ENCODE measurements around the gene C2orf68.
"Not testable (repeated sequence)": the region's sequence is repeated elsewhere in the genome, so short reads cannot be mapped to it uniquely, and the experiment has no call there.

The C2orf68 gene, protein sequence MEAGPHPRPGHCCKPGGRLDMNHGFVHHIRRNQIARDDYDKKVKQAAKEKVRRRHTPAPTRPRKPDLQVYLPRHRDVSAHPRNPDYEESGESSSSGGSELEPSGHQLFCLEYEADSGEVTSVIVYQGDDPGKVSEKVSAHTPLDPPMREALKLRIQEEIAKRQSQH

GRCh38 chr2:85611705-85612587 is at the start of gene C2orf68:
TSS of gene C2orf68 (minus strand) at chr2:85612066. CDS start at chr2:85611984, 82 bp downstream.
- peak; percentile 95 for DNase-seq

DNA sequence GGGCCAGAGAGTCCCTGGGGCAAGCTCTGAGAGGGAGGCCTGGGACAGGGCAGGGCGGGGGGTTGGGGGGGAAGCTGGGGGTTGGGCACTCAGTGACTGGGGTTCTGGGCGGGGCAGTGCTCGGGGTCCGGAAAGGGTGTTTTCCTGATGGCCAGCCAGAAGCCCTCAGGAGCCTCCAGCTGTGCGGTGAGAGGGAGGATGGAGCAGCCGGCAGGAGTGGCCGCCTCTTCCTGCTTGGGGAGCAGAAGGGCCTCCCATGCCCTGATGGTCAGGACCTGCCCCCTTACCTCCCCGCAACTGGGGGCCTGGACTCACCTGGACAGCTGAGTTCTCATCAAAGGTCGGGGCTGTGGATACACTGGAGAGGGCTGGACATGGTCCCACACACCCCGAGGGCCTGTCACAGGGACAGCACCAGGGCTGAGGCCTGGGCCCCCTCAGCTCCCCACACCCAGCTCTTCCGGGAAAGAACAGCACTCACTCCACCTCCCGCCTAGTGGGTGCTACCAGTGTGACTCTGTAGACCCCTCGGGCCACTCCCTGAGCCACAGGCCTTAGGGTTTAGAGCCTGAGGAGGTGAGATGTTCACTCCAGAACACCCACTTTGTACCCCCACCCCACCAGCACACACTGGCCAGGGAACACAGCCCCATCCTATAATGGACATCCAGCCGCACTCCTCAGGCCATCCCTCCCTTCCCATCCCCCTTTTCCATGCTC is 49.4 kb upstream of the C2orf68 start:
- DNase-seq: no peak

- DNase-seq: no peak
Measured at GRCh38 chr2:85660725-85661124, 48.9 kb upstream of the C2orf68 start.

DNA sequence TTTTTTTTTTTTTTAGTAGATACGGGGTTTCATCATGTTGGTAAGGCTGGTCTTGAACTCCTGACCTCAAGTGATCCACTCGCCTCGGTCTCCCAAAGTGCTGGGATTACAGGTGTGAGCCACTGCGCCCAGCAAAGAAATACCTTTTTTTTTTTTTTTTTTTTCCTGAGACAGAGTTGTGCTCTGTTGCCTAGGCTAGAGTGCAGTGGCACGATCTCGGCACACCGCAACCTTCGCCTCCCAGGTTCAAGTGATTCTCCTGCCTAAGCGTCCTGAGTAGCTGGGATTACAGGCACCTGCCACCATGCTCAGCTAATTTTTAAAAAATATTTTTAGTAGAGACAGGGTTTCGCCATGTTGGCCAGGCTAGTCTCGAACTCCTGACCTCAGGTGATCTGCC is 48.4 kb upstream of the C2orf68 start:
- not testable (repeated sequence) for DNase-seq

- DNase-seq: no peak
Measured at GRCh38 chr2:85659324-85659981, 47.6 kb upstream of the C2orf68 start.

- DNase-seq: not testable (repeated sequence)
Measured at GRCh38 chr2:85657399-85657798, 45.5 kb upstream of the C2orf68 start.

GRCh38 chr2:85656468-85656867 is 44.6 kb upstream of the C2orf68 start:
- no peak for DNase-seq

DNA sequence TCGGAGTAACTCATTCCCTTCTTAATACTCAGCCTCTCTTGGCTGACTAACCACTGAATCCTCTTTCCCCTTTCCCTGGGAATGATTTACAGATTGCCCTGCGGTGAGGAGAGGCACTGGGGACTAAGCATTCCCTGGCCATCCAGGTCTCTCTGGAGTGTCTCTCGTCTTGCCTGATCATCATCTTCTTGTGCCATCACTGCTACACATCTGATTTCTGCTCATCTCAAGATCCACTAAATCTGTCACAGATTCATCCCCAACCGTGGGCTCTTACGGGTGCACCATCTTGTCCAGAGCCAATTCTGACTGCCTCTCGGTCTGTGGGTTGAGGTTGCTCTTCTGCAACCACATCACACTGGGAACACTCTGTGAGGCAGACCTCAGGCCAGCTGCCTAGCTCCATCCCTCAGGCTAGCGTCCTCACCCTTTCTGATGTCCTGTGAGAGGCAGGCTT is 44.1 kb upstream of the C2orf68 start:
- DNase-seq: no peak

GRCh38 chr2:85653996-85654395 is 42.1 kb upstream of the C2orf68 start:
- DNase-seq: no peak

DNA sequence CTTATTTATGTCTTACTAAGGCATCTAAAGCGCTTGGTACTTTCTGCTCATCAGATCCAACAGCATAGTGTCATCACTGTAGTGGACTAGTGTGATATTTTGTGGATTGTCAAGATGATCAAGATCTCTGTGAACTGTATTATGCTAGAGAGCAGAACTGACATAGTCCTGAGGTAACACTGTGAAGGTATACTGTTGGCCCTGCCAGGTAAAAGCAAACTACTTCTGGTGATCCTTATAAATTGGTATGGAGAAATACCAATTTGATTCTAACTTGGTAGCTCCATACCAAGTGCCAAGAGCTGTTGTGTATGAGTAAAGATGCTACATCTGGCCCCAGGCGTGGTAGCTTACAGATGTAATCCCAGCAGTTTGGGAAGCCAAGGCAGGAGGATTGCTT is 40.2 kb upstream of the C2orf68 start:
- no peak for DNase-seq

- DNase-seq: no peak
Measured at GRCh38 chr2:85651097-85651496, 39.2 kb upstream of the C2orf68 start.

DNA sequence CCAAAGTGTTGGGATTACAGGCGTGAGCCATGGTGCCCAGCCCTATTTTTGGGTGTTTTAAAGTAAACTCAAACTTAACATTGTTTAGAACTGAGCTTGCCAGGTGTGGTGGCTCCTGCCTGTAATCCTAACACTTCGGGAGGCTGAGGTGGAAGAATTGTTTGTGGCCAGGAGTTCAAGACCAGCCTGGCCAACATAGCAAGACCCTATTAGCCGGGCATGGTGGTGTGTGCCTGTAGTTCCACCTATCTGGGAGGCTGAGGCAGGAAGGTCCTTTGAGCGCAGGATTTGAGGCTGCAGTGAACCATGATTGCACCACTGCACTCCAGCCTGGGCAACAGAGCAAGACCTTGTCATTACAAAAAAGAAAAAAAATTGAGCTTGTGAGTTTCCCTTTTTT is 38.6 kb upstream of the C2orf68 start:
- no peak for DNase-seq

- no peak for DNase-seq
Measured at GRCh38 chr2:85649201-85650190, 37.6 kb upstream of the C2orf68 start.

GRCh38 chr2:85648619-85649018 is 36.8 kb upstream of the C2orf68 start:
- no peak for DNase-seq

DNA sequence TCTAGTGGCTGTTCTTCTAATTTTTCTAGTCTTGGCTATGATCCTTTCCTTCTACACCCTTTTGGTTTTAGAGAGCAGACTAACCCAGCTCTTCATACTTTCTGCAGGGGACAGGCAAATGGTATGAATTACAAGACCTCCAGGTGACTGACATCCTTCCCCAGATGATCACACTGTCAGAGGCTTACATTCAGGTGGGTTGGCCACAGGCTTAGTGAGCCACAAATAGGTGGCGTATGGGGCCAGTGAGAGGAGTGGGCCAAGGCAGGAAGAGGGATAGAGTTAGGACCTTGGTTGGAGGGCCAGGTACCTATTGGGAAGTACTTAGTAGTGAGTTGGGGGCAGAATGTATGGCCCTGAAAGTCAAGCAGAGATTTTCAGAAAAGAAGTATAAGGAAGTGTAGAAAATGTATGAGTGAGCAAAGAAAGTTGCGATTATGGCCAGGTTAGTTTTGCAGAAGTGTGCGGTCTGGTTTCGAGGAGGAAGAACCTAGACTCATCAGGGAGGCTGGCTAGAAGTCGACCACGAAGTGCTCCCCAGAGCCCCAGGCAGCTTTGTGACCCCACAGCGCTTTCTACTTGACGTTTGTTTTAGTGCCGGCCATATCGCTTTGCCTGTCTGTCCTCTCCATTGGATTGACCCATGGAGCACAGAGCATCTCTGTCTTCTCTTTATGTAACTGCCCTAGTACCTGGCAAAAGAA is 36.1 kb upstream of the C2orf68 start:
- no peak for DNase-seq

GRCh38 chr2:85646166-85646565 is 34.3 kb upstream of the C2orf68 start:
- DNase-seq: no peak

DNA sequence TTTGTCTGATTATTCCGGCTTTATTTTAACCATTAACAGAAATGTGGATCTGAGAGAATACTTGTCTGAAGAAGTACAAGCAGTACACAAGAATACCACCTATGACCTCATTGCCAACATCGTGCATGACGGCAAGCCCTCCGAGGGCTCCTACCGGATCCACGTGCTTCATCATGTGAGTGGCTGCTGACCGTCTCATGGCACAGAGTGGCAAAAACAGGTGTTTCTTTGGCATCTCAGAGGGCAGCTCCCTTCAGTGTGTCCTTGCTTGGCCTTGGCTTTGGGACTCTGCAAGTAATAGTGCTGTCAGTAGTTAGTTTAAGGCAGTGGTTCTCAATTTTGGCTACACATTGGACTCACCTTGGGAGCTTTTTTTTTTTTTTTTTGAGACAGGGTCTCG is 33.0 kb upstream of the C2orf68 start:
- DNase-seq: no peak

DNA sequence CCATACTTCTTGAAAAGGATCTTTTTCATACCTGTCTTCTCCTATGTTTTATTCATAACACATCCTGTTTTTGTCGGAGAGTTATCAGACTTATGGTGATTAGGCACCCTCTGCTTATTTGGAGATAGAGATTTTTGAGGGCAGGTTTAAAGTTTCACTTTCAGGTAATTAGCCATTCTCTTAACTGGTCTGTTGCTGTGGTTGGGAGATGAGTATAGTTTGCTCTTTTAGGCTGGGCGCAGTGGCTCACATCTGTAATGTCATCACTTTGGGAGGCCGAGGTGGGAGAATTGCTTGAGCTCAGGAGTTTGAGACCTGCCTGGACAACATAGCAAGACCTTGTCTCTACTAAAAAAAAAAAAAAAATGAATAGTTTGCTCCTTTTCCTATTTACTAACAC is 30.9 kb upstream of the C2orf68 start:
- no peak for DNase-seq

- no peak for DNase-seq
Measured at GRCh38 chr2:85635636-85636035, 23.8 kb upstream of the C2orf68 start.

DNA sequence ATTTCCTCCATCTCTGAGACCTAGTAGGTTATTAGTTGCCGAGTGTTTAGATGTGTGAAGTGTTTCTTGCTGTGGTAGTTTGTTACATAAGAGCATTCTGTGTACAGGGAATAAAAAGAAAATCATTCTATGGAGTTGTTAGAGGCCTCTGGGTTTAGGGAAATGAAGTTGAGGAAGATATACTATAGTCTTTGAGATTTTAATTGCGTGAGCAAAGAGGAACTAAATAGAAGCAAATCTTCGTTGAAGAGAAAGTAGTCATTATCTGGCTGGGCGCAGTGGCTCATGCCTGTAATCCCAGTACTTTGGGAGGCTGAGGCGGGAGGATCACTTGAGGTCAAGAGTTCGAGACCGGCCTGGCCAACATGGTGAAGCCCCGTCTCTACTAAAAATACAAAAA is 23.1 kb upstream of the C2orf68 start:
- no peak for DNase-seq

DNA sequence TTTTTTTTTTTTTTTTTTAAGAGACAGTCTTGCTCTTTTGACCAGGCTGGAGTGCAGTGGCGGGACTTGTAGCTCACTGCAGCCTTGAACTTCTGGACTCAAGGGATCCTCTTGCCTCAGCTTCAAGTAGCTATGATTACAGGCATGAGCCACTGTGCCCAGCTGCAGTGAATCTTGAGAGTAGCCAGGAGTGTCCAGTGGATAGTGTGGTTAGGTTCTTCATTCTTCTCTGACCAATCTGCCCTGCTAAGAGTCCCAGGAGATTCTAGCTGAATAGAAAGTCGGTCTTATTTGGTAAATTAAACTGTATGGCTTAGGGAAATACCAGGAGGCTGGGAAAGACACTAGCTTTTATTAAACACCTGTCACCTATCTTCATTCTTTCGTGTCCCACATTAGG is 19.4 kb upstream of the C2orf68 start:
- no peak for DNase-seq
